Fibroblast of lung (primary cell): ENCODE data around the gene ZBTB42. TPM values are rescaled to one million over a fixed set of nuclear protein-coding genes. Genes with fewer than 3 reads are reported as not detected.
A peak's percentile ranks its signal among the peaks of the same experiment; 100 is the strongest.

ENCODE experiments used
- DNase-seq, 2 donors: peaks; one replicate each; pipeline versions ENCODE4 v3.0.0 to v3.0.0-alpha.2; 2010; ENCODE audit warnings: low read depth in 2 of 2
- H2AFZ ChIP-seq: 2 replicates; pipeline ENCODE4 v1.5.1; 2012; ENCODE audit warnings: low read length, control low read depth, inconsistent platforms
- H3K27ac ChIP-seq: 2 replicates; pipeline ENCODE4 v1.5.1; 2011; ENCODE audit warnings: low read length, control low read depth; ENCODE audit not compliant: insufficient read depth
- H3K27me3 ChIP-seq: 2 replicates; pipeline ENCODE4 v1.5.1; 2011; ENCODE audit warnings: mild to moderate bottlenecking, low read length; ENCODE audit not compliant: control insufficient read depth, insufficient read depth
- H3K36me3 ChIP-seq: 2 replicates; pipeline ENCODE4 v1.5.1; 2011; ENCODE audit warnings: low read length; ENCODE audit not compliant: control insufficient read depth, insufficient read depth
- H3K4me1 ChIP-seq: 2 replicates; pipeline ENCODE4 v1.5.1; 2011; ENCODE audit warnings: low read length; ENCODE audit not compliant: control insufficient read depth, insufficient read depth; ENCODE audit errors: extremely low read depth
- H3K4me2 ChIP-seq: 2 replicates; pipeline ENCODE4 v1.5.1; 2011; ENCODE audit warnings: low read length, control low read depth; ENCODE audit not compliant: insufficient read depth; ENCODE audit errors: extremely low read depth
- H3K4me3 ChIP-seq, 4 experiments: fragments of 200-600 bp in 1 of 4; sonication (generic) in 1 of 4; replicated peaks in 1 of 4; 2 replicates each; pipeline ENCODE4 v1.5.1; 2011 to 2016; ENCODE audit warnings: low read length in 4 of 4, low read depth in 3 of 4, mild to moderate bottlenecking in 3 of 4, control low read depth in 2 of 4, inconsistent platforms in 1 of 4, mixed read lengths in 1 of 4; ENCODE audit not compliant: insufficient read depth in 1 of 4; ENCODE audit errors: control extremely low read depth in 1 of 4
- H3K79me2 ChIP-seq: 2 replicates; pipeline ENCODE4 v1.5.1; 2012; ENCODE audit warnings: mild to moderate bottlenecking, low read length, inconsistent platforms; ENCODE audit not compliant: control insufficient read depth, insufficient read depth
- H3K9ac ChIP-seq: 2 replicates; pipeline ENCODE4 v1.5.1; 2011; ENCODE audit warnings: mild to moderate bottlenecking, low read length, control low read depth; ENCODE audit not compliant: insufficient read depth
- H3K9me3 ChIP-seq: 2 replicates; pipeline ENCODE4 v1.5.1; 2012; ENCODE audit warnings: low read depth, low read length; ENCODE audit not compliant: control insufficient read depth, insufficient read depth
- H4K20me1 ChIP-seq: 2 replicates; pipeline ENCODE4 v1.5.1; 2011; ENCODE audit warnings: low read length; ENCODE audit not compliant: control insufficient read depth, insufficient read depth; ENCODE audit errors: extremely low read depth
- CTCF ChIP-seq, 2 donors: IDR thresholded peaks in 1 of 2; conservative IDR thresholded peaks in 1 of 2; 1 replicate in 1 of 2; 2 replicates in 1 of 2; pipeline ENCODE4 v1.5.1; 2011 to 2012; ENCODE audit warnings: low read length in 2 of 2, control low read depth in 1 of 2, inconsistent platforms in 1 of 2, low read depth in 1 of 2, mild to moderate bottlenecking in 1 of 2
- EZH2 ChIP-seq: IDR thresholded peaks from 2 replicates; pipeline ENCODE4 v1.5.1; 2012; ENCODE audit warnings: low read length, control low read depth, mild to moderate bottlenecking; ENCODE audit errors: missing control alignments
- polyA plus RNA-seq, 2 donors: library from polyadenylated mRNA; depleted of rRNA in 1 of 2; stranded (reverse) in 1 of 2; unstranded in 1 of 2; fragments of >200 nt; gene quantifications; 2 replicates each; pipeline ENCODE4 v1.2.1, GENCODE V29; 2011 to 2012; ENCODE audit warnings: missing spikeins in 1 of 2
- total RNA-seq: library from RNA; depleted of rRNA; stranded (reverse); fragments of >200 nt; gene quantifications from 2 replicates; pipeline ENCODE4 v1.2.1, GENCODE V29; 2014

The ZBTB42 gene
- total and polyA plus RNA-seq, 2 donors (not counting 1 experiment from before 2014, with no cell fraction given), result 1.1 to 2.3 TPM

- Histone ChIP-seq H3K27ac (peak overlapping the region; percentile 69), H3K4me3 (peak overlapping the region; percentile 62 to 75 (median 66)), H3K27me3 (no peaks in the 10 kb centered on the region), H3K9me3 (no peaks in the 10 kb centered on the region), H4K20me1 (no peaks in the 10 kb centered on the region), H3K4me1 (peaks cover 9% of the 10 kb centered on the region), H2AFZ (no peak overlapping the region), H3K9ac (no peak overlapping the region), H3K4me2 (peak overlapping the region; percentile 76), H3K36me3 (peaks cover 12% of the 10 kb centered on the region), H3K79me2 (peaks cover 53% of the 10 kb centered on the region)
- TF ChIP-seq EZH2 (no peak), CTCF (conservative IDR thresholded peaks at IDR 0.05 in 1 of 2, IDR thresholded peaks at IDR 0.05 in 1 of 2; ENCODE audit: low read depth in 1 of 2, low read length in 2 of 2) (no peak)
- peak; percentile 53 to 57 for DNase-seq
Observed at GRCh38 chr14:104794099-104794498, 6.8 kb upstream of the ZBTB42 start.

GRCh38 chr14:104794631-104794992 is 6.3 kb upstream of the ZBTB42 start:
- H2AFZ ChIP-seq, result no peak overlapping the region
- peak; percentile 33 for DNase-seq

More at GRCh38 chr14:104794631-104794992, 6.3 kb upstream of the ZBTB42 start:
- Histone ChIP-seq H3K36me3 (peaks cover 12% of the 10 kb centered on the region), H3K27ac (peak overlapping the region; percentile 69), H3K27me3 (no peaks in the 10 kb centered on the region), H4K20me1 (no peaks in the 10 kb centered on the region), H3K4me1 (peaks cover 9% of the 10 kb centered on the region), H3K4me3 (peak overlapping the region; percentile 62 to 75 (median 66)), H3K9me3 (no peaks in the 10 kb centered on the region), H3K4me2 (peak overlapping the region; percentile 76), H3K79me2 (peaks cover 49% of the 10 kb centered on the region), H3K9ac (peak overlapping the region; percentile 70)
- TF ChIP-seq CTCF (conservative IDR thresholded peaks at IDR 0.05 in 1 of 2, IDR thresholded peaks at IDR 0.05 in 1 of 2; ENCODE audit: low read depth in 1 of 2, low read length in 2 of 2) (peak in 1 of 2 donors; percentile 8), EZH2 (no peak)
